ENCODE data around the gene OTULINL. TPM values are rescaled to one million over a fixed set of nuclear protein-coding genes. Genes with fewer than 3 reads are reported as not detected.
A peak's percentile ranks its signal among the peaks of the same experiment; 100 is the strongest.
"Not testable (repeated sequence)": the region's sequence is repeated elsewhere in the genome, so short reads cannot be mapped to it uniquely, and the experiment has no call there.

The OTULINL gene
- polyA plus RNA-seq (ENCODE audit: insufficient read length) = 10.9 TPM
- long read RNA-seq, donor 1, partial matches to known transcripts = 3,271 of 3,291 reads
- long read RNA-seq, donor 1, other reads (novel, unspliced or antisense) = 17 of 3,291 reads
- long read RNA-seq, donor 2, partial matches to known transcripts = 2,145 of 2,148 reads
- long read RNA-seq, donor 2, other reads (novel, unspliced or antisense) = 0 of 2,148 reads
- long read RNA-seq, donor 3, partial matches to known transcripts = 0 of 2 reads
- long read RNA-seq, donor 3, other reads (novel, unspliced or antisense) = 0 of 2 reads
- long read RNA-seq, donor 4 = 0 reads
- long read RNA-seq, donor 5, partial matches to known transcripts = 0 of 2 reads
- long read RNA-seq, donor 5, other reads (novel, unspliced or antisense) = 0 of 2 reads
- long read RNA-seq, donor 6, partial matches to known transcripts = 0 of 2 reads
- long read RNA-seq, donor 6, other reads (novel, unspliced or antisense) = 0 of 2 reads
- long read RNA-seq, donor 7, partial matches to known transcripts = 0 of 3 reads
- long read RNA-seq, donor 7, other reads (novel, unspliced or antisense) = 0 of 3 reads
- long read RNA-seq, donor 8, partial matches to known transcripts = 1,094 of 1,094 reads
- long read RNA-seq, donor 8, other reads (novel, unspliced or antisense) = 0 of 1,094 reads

DNA sequence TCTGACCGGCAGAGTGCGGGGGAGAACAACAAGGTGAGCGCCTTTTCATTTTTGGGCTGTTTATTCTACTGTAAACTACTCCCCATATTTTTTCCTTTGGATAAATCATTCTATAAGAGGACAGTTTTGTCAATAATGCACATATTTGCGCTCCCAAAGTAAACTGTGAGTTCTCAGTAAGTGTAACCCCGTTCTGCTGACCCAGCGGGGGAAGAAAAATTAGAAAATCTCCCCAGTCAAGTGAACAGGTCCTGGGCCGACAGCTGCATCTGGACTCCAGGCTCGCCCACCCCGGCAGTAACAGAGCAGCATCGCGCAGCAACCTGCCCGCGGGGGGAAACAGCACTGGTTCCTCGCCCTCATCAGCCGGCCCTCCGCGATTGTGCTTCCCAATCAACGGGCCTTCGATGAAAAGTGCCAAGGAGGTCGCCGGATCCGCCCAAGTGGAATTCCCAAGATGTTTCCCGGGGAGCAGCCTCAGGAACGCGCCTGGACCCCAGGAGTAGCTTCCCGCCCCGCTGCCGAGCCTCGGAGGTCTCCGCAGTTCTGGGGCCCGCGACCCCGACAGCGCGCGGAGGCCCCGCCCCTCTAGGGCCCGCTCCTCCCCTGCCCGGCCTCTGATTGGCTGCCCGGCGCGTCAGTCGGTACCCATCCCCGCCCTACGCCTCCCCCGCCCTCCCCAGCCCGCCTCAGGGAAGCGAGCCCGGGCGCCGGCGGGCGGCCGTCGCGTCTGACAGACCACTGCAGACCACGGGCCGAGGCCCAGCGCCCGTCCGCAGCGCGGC, at the start of gene OTULINL:
OTULINL (plus strand) TSS at position 687 of the 785 bp plus-strand sequence. CDS start 103 bp downstream, outside the sequence.
- peak; percentile 83 for DNase-seq

- DNase-seq = no peak
Measured at GRCh38 chr5:14532180-14532579, 49.4 kb upstream of the OTULINL start.

DNA sequence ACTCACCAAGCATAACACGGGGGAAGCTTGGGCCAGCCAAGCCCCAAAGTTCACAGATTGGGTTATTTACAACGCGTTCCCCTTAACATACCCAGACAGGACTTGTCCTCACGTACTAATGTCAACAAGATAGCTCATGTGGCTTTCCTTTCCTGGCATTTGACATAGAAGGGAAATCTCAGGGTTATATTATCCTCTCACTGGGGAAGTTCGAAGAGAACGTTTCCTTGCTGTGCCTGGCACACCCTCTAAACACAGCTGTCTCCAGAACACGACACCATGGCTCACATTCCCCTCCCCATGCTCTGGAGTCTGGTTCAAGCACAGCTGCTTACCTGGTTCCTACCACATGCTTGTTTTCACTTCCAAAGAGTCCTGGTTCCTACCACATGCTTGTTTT, 46.8 kb upstream of the OTULINL start:
- peak; percentile 12 for DNase-seq

GRCh38 chr5:14545308-14545707, 36.3 kb upstream of the OTULINL start:
- DNase-seq = no peak

- DNase-seq = no peak
Measured at GRCh38 chr5:14545862-14546261, 35.7 kb upstream of the OTULINL start.

- no peak for DNase-seq
Measured at GRCh38 chr5:14547666-14548065, 33.9 kb upstream of the OTULINL start.

DNA sequence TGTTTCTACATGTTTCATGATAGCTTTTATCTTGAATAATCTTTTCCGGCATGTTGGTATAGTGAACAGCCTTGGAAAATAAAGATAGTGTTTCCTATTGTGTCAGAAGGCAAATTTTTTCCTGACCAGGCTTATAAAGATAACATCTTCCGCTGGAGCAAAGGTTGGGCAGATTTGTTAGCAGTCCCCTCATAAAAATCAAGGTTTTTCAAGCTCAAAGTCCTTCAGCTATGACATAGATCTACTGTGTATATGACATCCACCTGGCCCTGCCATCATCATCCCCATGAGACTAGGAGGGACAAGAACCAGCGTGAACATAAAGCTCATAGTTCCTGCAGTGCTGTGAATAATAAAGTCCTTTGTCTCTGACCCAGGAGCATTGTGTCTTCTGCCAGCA, 30.4 kb upstream of the OTULINL start:
- DNase-seq = no peak

GRCh38 chr5:14552017-14552416, 29.6 kb upstream of the OTULINL start:
- no peak for DNase-seq

GRCh38 chr5:14554288-14554687, 27.3 kb upstream of the OTULINL start:
- not testable (repeated sequence) for DNase-seq

DNA sequence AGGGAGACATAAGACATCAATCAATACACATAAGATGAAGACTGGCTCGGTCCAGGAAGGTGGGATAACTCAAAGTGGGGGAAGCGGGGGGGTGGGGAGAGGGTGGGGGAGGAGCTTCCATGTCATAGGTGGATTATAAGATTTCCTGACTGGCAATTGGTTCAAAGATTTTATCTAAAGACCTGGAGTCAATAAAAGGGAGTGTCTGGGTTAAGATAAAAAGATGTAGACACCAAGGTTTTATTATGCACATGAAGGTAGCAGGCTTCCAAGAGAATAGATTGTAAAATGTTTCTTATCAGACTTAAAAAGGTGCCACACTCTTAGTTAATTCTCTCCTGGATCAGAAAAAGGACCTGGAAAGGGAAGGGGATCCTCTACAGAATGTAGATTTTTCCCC, 25.6 kb upstream of the OTULINL start:
- no peak for DNase-seq

- DNase-seq = peak; percentile 6
Measured at GRCh38 chr5:14557203-14557770, 24.3 kb upstream of the OTULINL start.

DNA sequence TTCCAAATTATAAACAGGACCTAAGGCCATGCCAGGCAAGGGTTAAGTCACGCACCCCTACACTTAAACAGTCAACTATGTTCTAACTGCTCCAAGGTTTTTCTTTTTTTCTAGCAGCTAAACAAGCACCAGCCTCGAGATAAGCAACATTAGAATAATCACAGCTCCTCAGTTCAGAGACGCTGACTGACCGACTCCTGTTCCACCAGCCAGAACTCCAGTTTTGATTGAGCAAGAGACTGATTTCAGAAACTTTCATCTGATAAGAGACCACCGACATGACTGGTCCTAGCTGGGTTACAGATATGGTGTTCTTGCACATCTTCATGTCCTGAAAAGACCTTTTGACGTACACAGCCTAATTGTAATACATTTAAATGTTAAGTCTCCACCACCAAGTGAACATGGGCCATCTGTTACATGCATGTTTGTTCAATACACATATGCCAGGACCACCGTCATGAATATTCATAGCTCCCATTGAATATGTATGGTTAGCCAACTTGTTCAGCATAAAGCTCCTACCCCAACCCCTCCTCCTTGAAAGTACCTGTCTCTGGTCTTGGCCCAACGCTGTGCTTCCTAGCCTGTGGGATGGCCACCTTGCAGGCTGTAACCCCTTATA, 23.7 kb upstream of the OTULINL start:
- no peak for DNase-seq

DNA sequence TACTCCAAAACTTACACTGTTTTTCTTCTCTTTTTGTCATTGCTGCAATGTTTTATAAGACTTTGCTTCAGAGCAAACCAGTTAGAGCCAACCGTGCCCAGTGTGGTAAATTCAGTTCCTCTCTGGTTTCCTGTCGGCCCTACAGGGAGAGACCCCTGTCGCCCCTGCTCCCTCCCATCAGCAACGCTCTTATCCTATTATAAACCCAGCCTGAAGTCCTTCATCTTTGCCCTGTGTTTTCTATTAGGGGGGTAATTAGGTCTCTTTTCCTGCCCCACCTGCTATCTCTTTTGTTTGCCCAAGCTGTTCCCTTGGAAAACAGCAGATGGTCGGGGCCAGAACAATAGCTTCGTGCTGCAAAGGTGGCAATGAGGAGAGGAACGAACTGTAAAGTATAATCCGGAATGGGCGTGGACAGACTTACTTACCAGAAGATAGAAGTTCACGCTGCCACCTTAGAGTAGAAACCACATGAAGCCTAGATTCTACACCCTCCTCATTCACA, 21.4 kb upstream of the OTULINL start:
- DNase-seq = no peak

DNA sequence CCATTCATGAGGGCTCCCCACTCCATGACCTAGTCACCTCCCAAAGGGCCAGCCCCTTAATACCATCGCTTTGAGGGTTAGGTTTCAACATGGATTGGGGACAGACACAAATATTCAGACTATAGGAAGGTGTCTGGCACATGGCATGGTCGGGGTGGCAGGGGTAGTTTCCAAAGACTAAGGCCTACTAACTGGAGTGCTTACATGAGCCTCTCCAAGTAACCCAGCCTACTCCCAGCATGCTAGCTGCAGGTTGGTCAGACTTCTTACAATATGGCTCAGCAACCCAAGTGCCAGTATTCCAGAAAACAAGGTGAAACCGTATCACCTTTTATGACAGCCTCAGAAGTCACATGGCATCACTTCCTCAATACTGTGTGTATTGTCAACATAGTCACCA, 19.9 kb upstream of the OTULINL start:
- no peak for DNase-seq

- DNase-seq = no peak
Measured at GRCh38 chr5:14568333-14568732, 13.3 kb upstream of the OTULINL start.

- no peak for DNase-seq
Measured at GRCh38 chr5:14569948-14570691, 11.5 kb upstream of the OTULINL start.

- DNase-seq = no peak
Measured at GRCh38 chr5:14571901-14572300, 9.7 kb upstream of the OTULINL start.

DNA sequence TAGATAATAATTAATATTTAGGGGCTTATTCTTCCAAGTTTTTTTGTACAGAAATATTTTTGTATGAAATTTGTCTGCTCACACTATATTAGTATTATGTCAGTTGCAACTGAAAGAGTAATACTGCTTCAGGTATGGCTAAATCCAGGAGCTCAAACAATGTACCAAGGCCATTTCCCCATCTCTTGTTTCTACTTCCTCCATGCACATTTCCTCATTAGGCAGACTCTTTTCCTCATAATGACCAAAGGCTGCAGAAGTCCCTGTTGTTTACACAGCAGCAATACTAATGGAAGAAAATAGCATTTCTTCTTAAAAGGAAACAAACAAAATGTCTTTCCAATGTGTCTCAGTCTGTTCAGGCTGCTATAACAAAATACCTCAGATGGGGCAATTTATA, 9.2 kb upstream of the OTULINL start:
- no peak for DNase-seq

GRCh38 chr5:14572836-14573235, 8.8 kb upstream of the OTULINL start:
- no peak for DNase-seq

DNA sequence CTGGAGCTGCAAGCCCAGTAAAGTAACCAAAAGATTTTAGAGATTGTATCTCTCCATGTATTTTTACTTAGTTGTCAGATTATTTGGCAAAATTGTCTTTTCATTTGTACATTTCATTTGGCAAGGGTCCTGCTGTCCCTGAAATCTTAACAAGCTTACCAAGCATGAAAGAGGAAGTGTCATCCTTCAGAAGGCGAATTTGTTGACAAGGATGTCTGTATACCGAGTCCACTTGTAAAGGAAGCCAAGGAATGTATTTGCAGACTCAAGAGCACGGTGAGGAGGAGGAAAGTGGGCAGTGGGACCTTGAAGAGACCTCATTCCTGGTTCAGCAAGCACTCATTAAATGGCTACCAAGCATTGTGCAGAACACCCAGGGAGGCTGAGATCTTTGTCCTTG, 7.5 kb upstream of the OTULINL start:
- DNase-seq = no peak

DNA sequence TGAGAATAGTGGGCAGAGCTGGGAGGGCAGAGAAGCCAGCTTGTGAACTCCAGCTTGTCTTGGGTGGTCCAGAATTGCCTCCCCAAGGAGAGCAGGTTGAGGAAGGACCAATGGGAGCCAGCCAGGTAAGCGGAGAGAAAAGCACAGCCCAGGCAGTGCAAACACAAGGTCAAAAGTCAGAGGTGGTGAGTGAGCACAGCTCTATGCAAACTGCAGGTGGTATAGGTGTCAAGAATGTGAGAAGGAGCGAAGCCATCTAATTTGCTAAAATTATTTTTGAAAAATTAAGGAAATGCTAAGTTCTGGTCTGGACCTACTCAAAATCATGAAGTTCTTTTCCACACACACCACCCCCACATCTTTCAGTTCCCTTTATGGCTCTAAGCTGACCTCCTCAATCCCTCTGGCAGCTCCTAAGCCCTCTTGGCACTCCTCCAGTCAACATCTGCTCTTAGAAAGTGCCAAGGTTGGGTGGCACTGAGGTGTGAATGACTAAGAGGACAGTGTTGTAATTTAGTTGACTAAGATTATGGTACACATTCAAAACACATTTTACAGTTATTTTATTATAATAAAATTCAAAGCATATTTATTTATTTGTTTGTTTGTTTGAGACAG, 6.6 kb upstream of the OTULINL start:
- DNase-seq = no peak

Measured in left kidney (tissue), 8 donors.